GM12878 (cell line): ENCODE measurements around the gene MAD2L1. TPM values are rescaled to one million over a fixed set of nuclear protein-coding genes. Genes with fewer than 3 reads are reported as not detected.

Experiments
- ATAC-seq: fragments of 200-7000 bp; cut with Tn5 transposase; 3 replicates; pipeline ENCODE4 v1.9.1; 2020; ENCODE audit warnings: mild to moderate bottlenecking, moderate library complexity
- BruUV-seq: library from RNA; stranded (reverse); fragments of 400-500 nt; replicated peaks from 2 replicates; lab custom pipeline; 2021; lab: Mats Ljungman, UMichigan
- CTCF ChIA-PET: fragments of 300-600 bp; sonication (Branson Sonifier 250); formaldehyde crosslinking; extraction: SDS; loops from one replicate; lab custom pipeline; 2021; ENCODE audit warnings: inconsistent platforms; lab: Yijun Ruan, JAX
- POLR2A ChIA-PET: fragments of 350-600 bp; formaldehyde crosslinking; extraction: SDS; loops from one replicate; lab custom pipeline; 2021; ENCODE audit warnings: inconsistent platforms; lab: Charles Lee
- RAD21 ChIA-PET: fragments of 300-600 bp; sonication (Branson Sonifier 250); formaldehyde crosslinking; loops from one replicate; lab custom pipeline; 2023; ENCODE audit warnings: antibody characterized with exemption; ENCODE audit not compliant: unreplicated experiment; lab: Charles Lee
- SMC1A ChIA-PET: fragments of 300-600 bp; sonication (Branson Sonifier 250); formaldehyde crosslinking; loops from one replicate; lab custom pipeline; 2023; ENCODE audit not compliant: unreplicated experiment, uncharacterized antibody; lab: Charles Lee
- DNase-seq: peaks from one replicate; pipeline ENCODE4 v3.0.0-alpha.2; 2011; ENCODE audit warnings: low read depth, low spot score
- FAIRE-seq: peaks from 3 replicates; lab custom pipeline; 2011; peaks lifted over from hg19 to GRCh38; lab: Jason Lieb, UNC
- H2AFZ ChIP-seq: 2 replicates; pipeline ENCODE4 v1.6.0; 2011; ENCODE audit warnings: low read depth, low read length, control low read depth; ENCODE audit not compliant: control insufficient read depth
- H3K27ac ChIP-seq: 2 replicates; pipeline ENCODE4 v1.5.1; 2011; ENCODE audit warnings: control low read depth; ENCODE audit not compliant: control insufficient read depth, insufficient read depth
- H3K27me3 ChIP-seq, 2 experiments: replicated peaks in 1 of 2; 2 replicates each; pipeline versions ENCODE4 v1.6.0 to v1.6.1; 2011; ENCODE audit warnings: low read length in 1 of 2; ENCODE audit not compliant: control insufficient read depth in 2 of 2, insufficient read depth in 2 of 2
- H3K36me3 ChIP-seq, 2 experiments: 2 replicates each; pipeline ENCODE4 v1.5.1; 2011; ENCODE audit warnings: low read length in 1 of 2; ENCODE audit not compliant: control insufficient read depth in 2 of 2, insufficient read depth in 2 of 2
- H3K4me1 ChIP-seq: 2 replicates; pipeline ENCODE4 v1.6.1; 2011; ENCODE audit warnings: mild to moderate bottlenecking, low read length, moderate library complexity, mixed read lengths; ENCODE audit not compliant: control insufficient read depth, insufficient read depth
- H3K4me2 ChIP-seq: 2 replicates; pipeline ENCODE4 v1.6.0; 2011; ENCODE audit warnings: control low read depth; ENCODE audit not compliant: control insufficient read depth, insufficient read depth
- H3K4me3 ChIP-seq: fragments of 200-600 bp; sonication (generic); 2 replicates; pipeline ENCODE4 v1.5.1; 2016
- H3K79me2 ChIP-seq: 2 replicates; pipeline ENCODE4 v1.6.0; 2011; ENCODE audit warnings: low read length; ENCODE audit not compliant: control insufficient read depth, insufficient read depth
- H3K9ac ChIP-seq: 2 replicates; pipeline ENCODE4 v1.8.0; 2011; ENCODE audit warnings: low read length, control low read depth, mixed read lengths; ENCODE audit not compliant: control insufficient read depth, insufficient read depth
- H3K9me3 ChIP-seq: replicated peaks from 3 replicates; pipeline ENCODE4 v1.5.1; 2011; ENCODE audit warnings: mild to moderate bottlenecking, low read length; ENCODE audit not compliant: control insufficient read depth, insufficient read depth
- H4K20me1 ChIP-seq: 2 replicates; pipeline ENCODE4 v1.6.0; 2011; ENCODE audit not compliant: control insufficient read depth, insufficient read depth
- E2F8 ChIP-seq: fragments of 450-650 bp; IDR thresholded peaks from 2 replicates; pipeline ENCODE4 v1.6.1; 2018; ENCODE audit warnings: mild to moderate bottlenecking, low read depth, moderate library complexity; ENCODE audit not compliant: partially characterized antibody
- MXI1 ChIP-seq: fragments of 150-350 bp; IDR thresholded peaks from 2 replicates; pipeline ENCODE4 v1.6.1; 2011; ENCODE audit warnings: low read depth, mild to moderate bottlenecking, inconsistent platforms, low read length, improper control_type of control experiment
- MYC ChIP-seq: IDR thresholded peaks from 2 replicates; pipeline ENCODE4 v1.6.1; 2011; ENCODE audit warnings: mild to moderate bottlenecking, low read length, moderate library complexity, inconsistent platforms; ENCODE audit not compliant: insufficient read depth, insufficient replicate concordance, insufficient read length, severe bottlenecking
- NFYB ChIP-seq: IDR thresholded peaks from 2 replicates; pipeline ENCODE4 v1.6.1; 2011; ENCODE audit warnings: low read depth, mild to moderate bottlenecking, low read length, improper control_type of control experiment, moderate library complexity; ENCODE audit not compliant: insufficient read depth
- NKRF ChIP-seq: fragments of 450-650 bp; conservative IDR thresholded peaks from 2 replicates; pipeline ENCODE4 v1.6.1; 2017; ENCODE audit warnings: mild to moderate bottlenecking, moderate library complexity
- SIN3A ChIP-seq: IDR thresholded peaks from 2 replicates; pipeline ENCODE4 v1.6.1; 2012; ENCODE audit warnings: low read depth, low read length, improper control_type of control experiment
- STAT3 ChIP-seq: IDR thresholded peaks from 2 replicates; pipeline ENCODE4 v1.6.1; 2011; ENCODE audit warnings: low read depth, low read length, improper control_type of control experiment
- TCF7 ChIP-seq: IDR thresholded peaks from 2 replicates; pipeline ENCODE4 v1.6.1; 2014; ENCODE audit warnings: antibody characterized with exemption, borderline replicate concordance
- YBX1 ChIP-seq: fragments of 450-650 bp; IDR thresholded peaks from 2 replicates; pipeline ENCODE4 v1.6.1; 2016; ENCODE audit warnings: antibody characterized with exemption
- ZBTB33 ChIP-seq: fragments of 450-650 bp; IDR thresholded peaks from 2 replicates; pipeline ENCODE4 v1.6.1; 2017; ENCODE audit warnings: mild to moderate bottlenecking
- ZBTB40 ChIP-seq: fragments of 450-650 bp; IDR thresholded peaks from 2 replicates; pipeline ENCODE4 v1.6.1; 2016; ENCODE audit warnings: mild to moderate bottlenecking, moderate library complexity, borderline replicate concordance
- ZNF207 ChIP-seq: fragments of 450-650 bp; IDR thresholded peaks from 2 replicates; pipeline ENCODE4 v1.6.1; 2014; ENCODE audit warnings: antibody characterized with exemption, mild to moderate bottlenecking, borderline replicate concordance
- ZNF622 ChIP-seq: fragments of 450-650 bp; IDR thresholded peaks from 2 replicates; pipeline ENCODE4 v1.6.1; 2017; ENCODE audit warnings: mild to moderate bottlenecking, inconsistent platforms
- WGBS: methylation state at CpG from one replicate; pipeline ENCODE4 v1.1.6; 2016; ENCODE audit warnings: low lambda C conversion rate; ENCODE audit not compliant: insufficient replicate concordance, insufficient coverage; ENCODE audit errors: missing lambda C conversion rate; 5-methylcytosine and 5-hydroxymethylcytosine counted together
- in situ Hi-C: fragments of 300-500 bp; cut with MboI; formaldehyde crosslinking; loops from 9 replicates; pipeline ENCODE4 v1.14.3; 2018; ENCODE audit warnings: mixed read lengths
- intact Hi-C: fragments of 100-400 bp; cut with micrococcal nuclease; formaldehyde crosslinking; loops from one replicate; pipeline ENCODE4 v1.14.2; 2022; ENCODE audit not compliant: unreplicated experiment
- polyA plus RNA-seq, 11 experiments: library from polyadenylated mRNA; depleted of rRNA in 4 of 11; unstranded in 6 of 11; stranded (reverse) in 5 of 11; fragments of >200 nt; fragmentation: Nextera tagmentation in 4 of 11; fragmentation: Illumina TruSeq in 1 of 11; extraction: Ambion mirVana in 4 of 11; extraction: Trizol in 1 of 11; gene quantifications; 1 replicate in 1 of 11; 2 replicates in 10 of 11; pipeline versions ENCODE4 v1.2.1 to v1.2.3, GENCODE V29; 2011 to 2016; ENCODE audit warnings: inconsistent platforms in 2 of 11, missing spikeins in 2 of 11, low read depth in 1 of 11
- total RNA-seq, 4 experiments: library from RNA; depleted of rRNA in 3 of 4; stranded (reverse); fragments of >200 nt in 3 of 4; fragmentation: Illumina TruSeq in 1 of 4; extraction: Trizol in 1 of 4; gene quantifications; 2 replicates each; pipeline versions ENCODE4 v1.2.1 to v1.2.3, GENCODE V29; 2013 to 2021

The MAD2L1 gene
- total and polyA plus RNA-seq, 10 of the 15 experiments (the other 5 are each of a cell fraction or from before 2014, with no cell fraction given), result 58.1 to 407 (median 110) TPM

GRCh38 chr4:120011725-120012124 lies 54.9 kb downstream of the MAD2L1 start:
- no peak for DNase-seq
- ATAC-seq, result no peak
- Histone ChIP-seq H3K9ac (no peak overlapping the region), H3K27me3 (no peaks in the 10 kb centered on the region), H3K36me3 (no peaks in the 10 kb centered on the region), H3K4me2 (no peak overlapping the region), H3K9me3 (no peaks in the 10 kb centered on the region), H3K4me3 (no peak overlapping the region), H3K79me2 (no peaks in the 10 kb centered on the region), H4K20me1 (no peaks in the 10 kb centered on the region)
- ChIA-PET POLR2A (no interaction called here), CTCF (interaction anchor here (1.2 kb wide), 1 partner anchor 37 kb away, joined by 5 read pairs; no protein-coding TSS in a partner anchor)
- in situ Hi-C loops, result no loop called here
- intact Hi-C loops, result no loop called here
- 0% methylated on average over 2 of the region's 2 CpGs for WGBS
- TF ChIP-seq ZBTB40, result no peak
- no peak for TF ChIP-seq YBX1
- TF ChIP-seq ZNF622, result no peak
- no peak for TF ChIP-seq ZBTB33
- TF ChIP-seq NKRF, result no peak
- TF ChIP-seq NFYB, result no peak
- no peak for TF ChIP-seq MYC
- TF ChIP-seq TCF7, result no peak
- no peak for TF ChIP-seq ZNF207
- no peak for TF ChIP-seq MXI1
- TF ChIP-seq STAT3, result no peak
- TF ChIP-seq E2F8, result no peak
- TF ChIP-seq SIN3A, result no peak
- TF ChIP-seq, all 136 proteins: peak for 0
- FAIRE-seq, result no peak
- H3K27ac ChIP-seq, result no peak overlapping the region
- no peak overlapping the region for H2AFZ ChIP-seq
- no peaks in the 10 kb centered on the region for H3K4me1 ChIP-seq
- ChIA-PET RAD21 (no interaction called here), SMC1A (no interaction called here)
- BruUV-seq, result no TSS peak
